Measurements from ENCODE around the gene REXO1. TPM values are rescaled to one million over a fixed set of nuclear protein-coding genes. Genes with fewer than 3 reads are reported as not detected.

REXO1 gene
- total and polyA plus RNA-seq, 2 of the 8 experiments (the other 6 are each of a cell fraction or from before 2014, with no cell fraction given): 42.4 to 44.3 TPM

GRCh38 chr19:1875646-1876495 is 27.6 kb upstream of the REXO1 start (continued):
- TF ChIP-seq RFX5 (IDR thresholded peaks at IDR 0.05; ENCODE audit: borderline replicate concordance, low read depth, low read length): no peak
- TF ChIP-seq MAX (IDR thresholded peaks at IDR 0.05): peak; percentile 96
- peak in 1 of 2 experiments; percentile 90; a peak in 2 of 3 replicates for TF ChIP-seq POLR2A (IDR thresholded peaks at IDR 0.05; ENCODE audit: control extremely low read depth in 1 of 2, low read depth in 2 of 2, low read length in 2 of 2)
- TF ChIP-seq TCF12 (IDR thresholded peaks at IDR 0.05; ENCODE audit: low read depth, low read length): no peak
- peak; percentile 87 for TF ChIP-seq ATF3 (IDR thresholded peaks at IDR 0.05; ENCODE audit: insufficient read depth, low read depth, low read length)
- TF ChIP-seq CHD2 (IDR thresholded peaks at IDR 0.05; ENCODE audit: low read length): 0 out of 2 replicates have a peak, but pooled peaks have one; percentile 32
- peak; percentile 86 for TF ChIP-seq GABPA (IDR thresholded peaks at IDR 0.05; ENCODE audit: borderline replicate concordance, insufficient read depth, low read length)
- TF ChIP-seq CBX5 (IDR thresholded peaks at IDR 0.05; ENCODE audit: low read depth, low read length): no peak
- TF ChIP-seq ZNF274 (IDR thresholded peaks at IDR 0.05; ENCODE audit: borderline replicate concordance, extremely low read depth, low read length): no peak
- TF ChIP-seq JUND (IDR thresholded peaks at IDR 0.05; ENCODE audit: low read length): no peak
- TF ChIP-seq USF2 (IDR thresholded peaks at IDR 0.05; ENCODE audit: low read length): peak; percentile 95
- TF ChIP-seq YY1 (IDR thresholded peaks at IDR 0.05; ENCODE audit: low read depth, low read length): no peak
- peak; percentile 76 for TF ChIP-seq KDM4A (IDR thresholded peaks at IDR 0.05; ENCODE audit: low read depth, low read length, severe bottlenecking)
- peak; percentile 88 for TF ChIP-seq POLR2AphosphoS5 (IDR thresholded peaks at IDR 0.05; ENCODE audit: low read depth, low read length)
- no peak; the same call in 1 of the 2 replicates for TF ChIP-seq SP1 (IDR thresholded peaks at IDR 0.05; ENCODE audit: low read depth, low read length)
- no peak for TF ChIP-seq TAF7 (optimal IDR thresholded peaks at IDR 0.05; ENCODE audit: borderline replicate concordance, low read depth, low read length)
- TF ChIP-seq BCL11A (IDR thresholded peaks at IDR 0.05; ENCODE audit: low read depth in 2 of 2, low read length in 2 of 2): no peak
- no peak; a peak in 1 of 4 replicates for TF ChIP-seq CTCF (IDR thresholded peaks at IDR 0.05; ENCODE audit: control extremely low read depth in 1 of 3, insufficient read depth in 1 of 3, low read depth in 1 of 3, low read length in 3 of 3)
- no peak for TF ChIP-seq MAFK (IDR thresholded peaks at IDR 0.05; ENCODE audit: low read depth, low read length)
- peak; percentile 84 for TF ChIP-seq CREB1 (IDR thresholded peaks at IDR 0.05)

All from H1 (cell line).